ENCODE measurements around the gene BNC2.

GRCh38 chr9:16732546-16732945 is 137.9 kb downstream of the BNC2 start:
- no peak for TF ChIP-seq POLR2A (IDR thresholded peaks at IDR 0.05)
- TF ChIP-seq CTCF (IDR thresholded peaks at IDR 0.05), result no peak

All from Peyer's patch (tissue), 4 donors.